Dermis microvascular lymphatic vessel endothelial cell (primary cell): ENCODE data around the gene IL1RL2. TPM values are rescaled to one million over a fixed set of nuclear protein-coding genes. Genes with fewer than 3 reads are reported as not detected.

Source experiments
- DNase-seq, 2 donors: peaks; one replicate each; pipeline versions ENCODE4 v3.0.0 to v3.0.0-alpha.2; 2010; ENCODE audit warnings: low read depth in 2 of 2
- total RNA-seq: library from RNA; depleted of rRNA; stranded (reverse); fragments of >200 nt; gene quantifications from 2 replicates; pipeline ENCODE4 v1.2.1, GENCODE V29; 2014

IL1RL2 gene
- total RNA-seq, 1 donor from 2014 or later: 0.13 TPM

GRCh38 chr2:102193074-102193473 lies 6.3 kb downstream of the IL1RL2 start:
- DNase-seq: no peak

GRCh38 chr2:102194609-102195268 lies 7.9 kb downstream of the IL1RL2 start:
- DNase-seq: no peak

- DNase-seq: no peak
Observed at GRCh38 chr2:102197389-102198137, 10.7 kb downstream of the IL1RL2 start.

- no peak for DNase-seq
Observed at GRCh38 chr2:102200539-102200938, 13.7 kb downstream of the IL1RL2 start.

DNA sequence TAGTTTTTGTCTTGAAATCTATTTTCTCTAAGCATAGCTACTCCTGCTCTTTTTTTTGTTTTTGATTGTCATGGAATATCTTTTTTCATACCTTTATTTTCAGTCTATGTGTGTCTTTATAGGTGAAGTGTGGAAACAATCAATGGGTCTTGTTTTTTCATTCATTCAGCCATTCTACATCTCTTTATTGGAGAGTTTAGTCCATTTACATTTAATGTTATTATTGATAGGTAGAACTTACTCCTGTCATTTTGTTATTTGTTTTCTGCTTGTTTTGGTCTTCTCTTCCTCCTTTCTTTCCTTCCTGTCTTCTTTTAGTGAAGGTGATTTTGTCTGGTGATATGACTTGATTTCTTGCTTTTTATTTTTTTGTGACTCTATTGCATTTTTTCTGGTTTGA lies 17.8 kb downstream of the IL1RL2 start:
- DNase-seq: no peak

DNA sequence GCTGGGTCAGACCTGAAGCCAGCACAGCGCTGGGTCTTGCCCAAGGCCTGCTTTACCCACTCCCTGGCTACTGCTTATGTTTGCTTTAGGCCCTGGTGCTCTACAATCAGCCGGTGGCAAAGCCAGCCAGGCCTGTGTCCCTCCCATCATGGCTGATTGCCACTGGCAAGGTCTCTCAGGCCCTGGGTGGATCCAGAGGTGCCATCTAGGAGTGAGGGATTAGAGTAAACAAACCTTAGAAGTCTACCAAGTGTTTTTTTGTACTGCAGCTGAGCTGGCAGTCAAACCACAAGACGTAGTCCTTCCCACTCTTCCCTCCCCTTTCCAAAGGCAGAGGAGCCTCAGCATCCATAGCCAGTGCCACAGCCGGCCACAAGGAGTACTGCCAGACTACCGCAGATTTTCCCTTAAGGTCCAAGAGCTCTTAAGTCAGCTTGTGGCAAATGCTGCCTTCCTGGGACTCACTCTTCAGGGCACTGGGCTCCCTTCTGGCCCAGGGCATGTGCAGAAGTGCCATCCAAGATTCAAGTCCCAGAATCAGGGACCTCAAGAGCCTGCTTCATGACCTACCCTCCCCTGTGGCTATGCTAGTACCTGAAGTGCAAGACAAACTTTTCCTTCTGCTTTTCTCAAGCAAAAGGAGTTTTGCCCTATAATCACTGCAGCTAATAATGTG lies 20.0 kb downstream of the IL1RL2 start:
- no peak for DNase-seq

DNA sequence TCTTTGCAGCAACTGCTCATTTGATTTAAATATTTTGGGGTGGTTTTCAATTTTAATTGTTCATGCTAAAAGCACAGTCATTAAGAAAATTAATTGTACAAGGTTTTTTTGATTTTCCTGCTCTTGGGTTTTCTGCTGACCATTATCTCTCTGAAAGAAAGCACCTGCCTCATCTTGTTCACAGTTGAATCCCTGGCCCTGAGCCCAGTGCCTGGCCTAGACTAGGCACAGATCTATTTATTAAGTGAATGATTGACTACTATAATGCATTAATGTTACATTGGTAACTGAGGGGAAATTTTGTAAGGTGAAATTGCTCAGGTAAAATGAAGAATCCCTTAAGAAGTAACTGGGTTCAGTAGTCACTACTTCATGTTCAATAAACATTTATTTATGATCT lies 22.0 kb downstream of the IL1RL2 start:
- DNase-seq: no peak

GRCh38 chr2:102209474-102209873 lies 22.7 kb downstream of the IL1RL2 start:
- no peak for DNase-seq

GRCh38 chr2:102217032-102217431 lies 30.2 kb downstream of the IL1RL2 start:
- DNase-seq: no peak

DNA sequence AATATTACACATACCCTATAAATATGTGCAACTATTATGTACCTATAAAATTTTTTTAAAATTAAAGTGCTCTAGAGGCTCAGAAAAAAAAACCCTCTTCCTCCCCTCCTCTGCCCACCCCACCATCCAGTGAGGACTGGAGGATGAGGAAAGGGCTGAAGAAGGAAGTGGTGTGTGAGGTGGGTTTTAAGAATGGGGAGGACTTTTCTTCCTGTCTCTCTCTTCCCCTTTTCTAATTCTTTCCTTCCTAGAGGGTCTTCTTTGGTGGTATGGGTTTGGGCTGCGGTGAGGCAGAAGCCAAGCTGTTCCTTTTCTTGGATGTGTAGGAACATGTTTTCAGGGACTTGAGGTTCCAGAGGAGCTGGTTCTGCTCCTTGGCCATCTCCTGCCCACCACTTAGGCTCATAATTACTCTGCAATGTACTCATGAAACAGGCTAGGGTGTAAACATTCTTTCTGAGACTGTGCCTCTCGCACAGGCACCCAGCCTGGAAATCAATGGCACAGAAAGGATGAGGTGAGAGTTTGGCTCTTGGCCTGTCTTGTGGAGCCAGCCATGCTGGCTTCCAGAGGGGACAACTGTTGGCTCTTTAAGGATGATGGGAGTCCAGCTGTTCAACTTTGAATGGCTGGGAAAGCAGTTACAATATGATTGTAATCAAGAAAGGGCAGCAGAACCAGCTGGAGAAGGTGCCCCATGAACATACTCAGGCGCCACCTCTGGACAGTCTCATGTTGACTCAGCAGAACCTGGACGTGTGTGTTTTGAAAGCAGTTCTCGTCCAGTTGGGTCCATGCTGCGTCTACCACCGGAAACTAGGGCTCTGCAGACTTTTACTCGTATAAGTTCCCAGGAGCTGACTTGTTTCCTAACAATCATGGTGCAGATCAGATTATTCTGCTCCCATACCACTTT lies 38.3 kb downstream of the IL1RL2 start:
- DNase-seq: no peak

GRCh38 chr2:102226171-102226570 lies 39.3 kb downstream of the IL1RL2 start:
- no peak for DNase-seq

- DNase-seq: peak; percentile 69 to 74
Observed at GRCh38 chr2:102226612-102227391, 40.0 kb downstream of the IL1RL2 start.

- no peak for DNase-seq
Observed at GRCh38 chr2:102229141-102229769, 42.4 kb downstream of the IL1RL2 start.

- DNase-seq: no peak
Observed at GRCh38 chr2:102230410-102230909, 43.6 kb downstream of the IL1RL2 start.

DNA sequence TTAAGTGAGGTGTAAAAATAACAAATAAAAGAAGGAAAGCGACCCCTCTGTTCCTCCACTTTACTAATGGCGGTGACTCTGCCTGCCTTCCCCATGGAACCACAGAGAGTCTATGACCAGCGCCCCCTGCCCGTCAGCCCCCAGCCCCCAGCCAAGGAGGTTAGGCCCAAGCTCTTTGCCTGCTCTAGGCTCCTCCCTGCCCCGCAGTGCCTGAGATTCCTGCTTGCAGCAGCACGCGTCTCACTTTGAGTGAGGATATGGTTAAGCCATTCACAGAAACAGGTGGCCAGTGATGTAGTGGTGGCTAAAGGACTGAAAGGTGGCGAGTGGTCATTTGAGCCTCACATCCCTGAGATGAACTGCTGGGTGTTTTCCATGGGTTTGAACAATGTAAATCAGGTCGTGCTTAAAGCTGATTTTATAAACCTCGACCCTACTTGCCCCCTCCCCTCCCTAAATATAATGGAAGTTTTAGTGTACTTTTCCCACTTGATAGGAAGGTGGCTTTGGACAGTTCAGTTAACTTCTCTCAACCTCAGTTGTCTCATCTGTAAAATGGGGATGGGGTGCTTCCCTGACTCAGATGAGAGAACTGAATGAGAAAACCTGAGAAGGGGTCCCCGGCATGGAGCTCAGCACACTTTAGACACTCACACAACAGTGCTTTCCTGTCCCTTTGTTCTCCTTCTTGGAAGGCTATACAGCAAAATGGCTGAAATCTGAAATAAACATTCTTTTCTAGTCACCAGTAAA lies 46.5 kb downstream of the IL1RL2 start:
- no peak for DNase-seq

DNA sequence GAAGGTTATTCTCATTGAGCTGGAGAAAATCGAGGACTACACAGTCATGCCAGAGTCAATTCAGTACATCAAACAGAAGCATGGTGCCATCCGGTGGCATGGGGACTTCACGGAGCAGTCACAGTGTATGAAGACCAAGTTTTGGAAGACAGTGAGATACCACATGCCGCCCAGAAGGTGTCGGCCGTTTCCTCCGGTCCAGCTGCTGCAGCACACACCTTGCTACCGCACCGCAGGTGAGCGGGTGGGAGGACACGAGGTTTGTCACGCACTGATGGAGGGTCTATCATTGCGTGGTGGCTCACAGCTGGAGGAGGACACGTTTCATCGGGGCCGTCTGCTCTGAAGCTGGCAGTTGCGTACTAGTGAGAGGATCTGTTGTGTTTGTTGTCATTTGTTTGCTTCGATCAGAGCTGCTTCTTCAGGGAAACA lies 48.2 kb downstream of the IL1RL2 start:
- DNase-seq: no peak

DNA sequence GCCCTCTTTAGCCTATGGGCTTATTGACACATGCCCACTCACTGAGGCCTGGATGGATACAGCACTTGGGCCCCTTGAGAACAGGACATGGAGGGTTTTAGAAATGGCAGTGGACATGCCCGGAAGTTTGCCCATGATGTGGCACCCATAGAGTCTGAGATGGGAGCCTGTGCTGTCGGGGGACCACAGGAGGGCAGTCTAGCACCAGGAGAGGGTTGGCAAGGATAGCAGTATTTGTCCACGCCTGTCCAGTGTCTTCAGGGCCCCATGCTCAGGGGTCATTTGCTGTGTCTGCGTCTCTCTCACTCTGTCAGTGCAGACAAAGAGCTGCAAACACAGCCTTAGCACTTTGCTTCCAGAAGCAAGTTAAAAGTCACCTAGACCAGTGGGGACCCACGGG lies 48.7 kb downstream of the IL1RL2 start:
- DNase-seq: peak in 1 of 2 donors; percentile 20

DNA sequence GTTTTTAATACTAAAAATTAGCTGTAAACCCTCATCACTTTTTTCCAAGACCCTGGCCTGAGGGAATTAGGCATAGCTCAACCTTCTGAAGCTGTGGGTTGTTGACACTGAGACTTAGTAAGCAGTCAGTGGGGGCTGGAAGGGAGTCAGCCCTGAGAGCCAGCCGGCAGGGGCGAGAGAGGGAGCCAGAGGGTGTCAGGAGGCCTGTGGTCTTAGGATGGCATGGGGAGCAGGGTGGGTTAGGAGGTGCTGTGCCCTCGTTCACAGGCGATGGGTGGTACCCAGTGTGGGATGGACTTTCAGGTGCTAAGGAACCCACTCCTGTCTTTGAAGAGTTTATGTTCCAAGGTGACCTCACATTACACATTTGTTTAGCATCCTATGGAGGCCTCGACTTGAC lies 49.3 kb downstream of the IL1RL2 start:
- DNase-seq: no peak

DNA sequence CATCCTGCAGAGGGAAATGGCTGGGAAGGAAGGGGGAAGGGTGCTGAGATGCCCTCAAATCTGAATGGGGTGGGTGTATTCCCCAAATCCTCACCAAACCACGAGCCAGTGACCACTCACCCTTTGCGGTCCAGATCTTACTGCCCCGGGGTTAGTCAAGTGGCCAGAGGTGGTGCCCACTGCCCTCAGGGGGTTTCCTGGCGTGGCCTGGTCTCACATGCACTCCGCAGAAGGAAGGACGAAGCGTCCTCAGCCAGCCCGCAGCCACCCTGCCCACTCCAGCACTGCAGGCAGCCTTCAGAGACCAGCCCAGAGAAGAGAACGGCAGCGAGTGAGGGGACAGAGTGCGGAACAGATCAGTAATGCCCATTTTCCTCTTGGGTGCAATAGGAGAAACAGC lies 50.4 kb downstream of the IL1RL2 start:
- no peak for DNase-seq
